H54 (cell line): ENCODE results near the gene GGACT.

Experiments used
- DNase-seq: peaks from one replicate; pipeline ENCODE4 v3.0.0; 2011; ENCODE audit warnings: low spot score, mixed read lengths; ENCODE audit not compliant: insufficient read length
- FAIRE-seq: peaks from 3 replicates; lab custom pipeline; 2011; peaks lifted over from hg19 to GRCh38; lab: Jason Lieb, UNC
- POLR2A ChIP-seq: IDR thresholded peaks from 2 replicates; pipeline ENCODE4 v1.6.1; 2011; ENCODE audit warnings: low read depth, mild to moderate bottlenecking, low read length

The GGACT gene

DNA sequence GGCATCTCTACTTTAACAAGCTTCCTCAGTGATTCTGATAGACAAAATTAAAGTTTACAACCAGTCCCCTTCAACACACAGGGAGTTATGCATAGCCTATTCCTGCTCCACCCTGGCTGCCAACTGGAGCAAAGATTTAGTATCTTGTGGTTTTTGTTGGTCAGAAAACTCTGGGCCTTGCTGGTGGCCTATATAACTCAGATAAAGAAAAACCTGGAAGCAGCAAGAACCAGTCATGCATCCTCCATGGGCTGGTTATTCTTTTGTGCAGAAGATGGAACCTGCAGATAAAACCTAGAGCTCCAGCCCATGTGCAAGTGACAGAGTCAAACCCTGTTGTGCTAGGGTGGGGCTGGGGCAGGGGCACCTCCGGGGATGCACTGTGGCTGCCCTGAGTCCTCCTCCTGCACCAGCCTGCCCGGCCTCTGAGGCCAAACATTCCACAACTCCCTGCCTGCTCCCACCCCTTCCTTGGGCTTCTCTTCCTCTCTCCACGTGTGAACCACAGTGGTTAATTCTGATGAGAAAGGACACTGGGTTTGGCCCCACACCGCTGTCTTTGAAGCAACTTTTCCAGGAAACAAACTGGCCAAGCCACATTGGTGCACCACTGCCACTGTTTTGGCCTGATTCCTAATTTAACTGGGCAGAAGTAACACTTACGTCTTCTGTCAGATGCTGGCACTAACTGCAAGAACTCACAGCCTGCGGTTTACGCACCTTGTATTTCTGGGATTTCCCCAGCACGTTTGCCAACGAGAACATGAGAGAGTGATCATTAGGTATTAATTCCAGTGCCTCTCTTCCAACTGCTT is 23.3 kb upstream of the GGACT start:
- TF ChIP-seq POLR2A, result no peak
- DNase-seq, result peak; percentile 59

DNA sequence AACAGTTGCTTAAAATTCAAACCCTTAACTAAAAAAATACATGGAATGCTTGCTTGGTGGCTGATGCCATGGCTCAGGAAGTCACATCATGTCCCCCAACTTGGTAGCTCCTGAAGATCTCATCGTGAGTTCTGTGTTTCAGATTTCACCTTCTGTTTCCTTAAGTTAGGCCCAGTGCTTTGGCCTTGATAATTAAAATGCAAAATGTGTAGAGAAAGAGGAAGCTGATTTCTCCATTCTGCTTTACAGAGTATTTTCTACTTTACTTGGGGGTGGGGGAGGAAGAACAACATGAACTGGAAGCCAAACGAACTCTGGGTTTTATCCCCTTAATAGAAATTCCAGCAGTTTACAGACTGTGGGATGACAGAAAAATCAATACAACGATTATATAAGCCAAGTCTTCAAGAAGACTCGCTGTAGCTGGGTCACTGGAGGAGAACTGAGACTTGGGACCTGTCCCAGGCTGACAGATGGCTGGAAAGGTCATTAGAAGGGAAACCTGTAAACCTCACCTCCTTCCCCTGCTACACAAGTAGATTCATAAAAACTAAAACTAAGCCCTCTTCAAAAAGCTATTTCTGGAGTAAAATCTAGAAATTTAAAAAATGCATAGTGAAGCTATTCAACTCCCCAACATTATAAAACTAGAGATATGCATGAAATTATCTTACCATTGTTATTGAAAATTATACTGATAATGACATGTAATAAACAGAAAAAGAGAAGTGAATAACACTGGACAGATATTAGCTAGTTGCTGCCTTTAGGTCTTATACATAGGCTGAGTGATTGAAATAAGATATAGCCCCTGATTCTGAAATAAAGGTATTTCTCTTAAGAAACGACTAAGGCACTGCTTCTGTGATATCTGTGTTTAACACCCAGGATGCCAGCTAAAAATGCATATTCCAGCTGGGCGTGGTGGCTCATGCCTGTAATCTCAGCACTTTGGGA is 22.1 kb upstream of the GGACT start:
- peak; percentile 78 for FAIRE-seq
- no peak for DNase-seq

More for the DNA sequence above, 23.3 kb upstream of the GGACT start:
- FAIRE-seq, result peak; percentile 83

DNA sequence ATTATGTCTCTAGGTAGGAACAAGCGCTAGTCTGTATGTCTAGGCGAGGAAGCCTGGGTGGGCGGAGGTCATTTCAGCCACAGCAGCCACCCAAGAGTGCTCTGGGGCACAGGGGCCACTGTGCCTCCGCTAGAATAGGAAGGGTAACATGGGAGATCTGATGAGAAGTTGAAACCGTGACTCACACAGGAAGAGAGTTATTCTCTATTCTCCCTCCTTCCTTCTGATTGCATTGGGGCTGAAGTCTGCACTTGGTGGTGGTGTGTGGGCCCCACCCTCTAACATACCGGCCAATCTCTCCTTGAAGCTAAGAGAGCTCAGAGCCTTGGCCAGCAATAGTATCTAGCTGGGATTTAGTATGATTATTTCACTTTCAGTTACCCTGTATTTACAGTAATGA is 20.3 kb upstream of the GGACT start:
- FAIRE-seq, result peak; percentile 97
- DNase-seq, result peak; percentile 52
- TF ChIP-seq POLR2A, result no peak

More for the DNA sequence above, 22.1 kb upstream of the GGACT start:
- TF ChIP-seq POLR2A, result no peak

DNA sequence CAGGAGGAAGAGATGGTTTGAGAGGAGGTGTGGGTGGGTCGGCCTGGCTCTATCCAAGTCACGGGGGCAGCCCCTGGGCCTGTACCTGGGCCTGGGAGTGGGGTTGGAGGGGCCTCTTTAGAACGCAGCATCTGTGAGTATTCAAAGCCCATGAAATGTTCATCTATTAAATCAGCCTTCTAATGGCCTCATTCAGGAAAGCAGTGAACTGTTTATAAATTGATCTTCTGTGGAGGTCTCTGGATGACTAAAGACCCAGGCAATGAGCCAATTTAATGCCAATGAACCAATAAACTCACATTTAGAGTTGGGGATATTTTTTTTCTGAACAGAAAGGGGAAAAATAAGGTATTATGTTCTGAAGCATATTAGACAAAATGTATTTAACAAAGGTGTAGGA is 19.9 kb upstream of the GGACT start:
- no peak for TF ChIP-seq POLR2A
- DNase-seq (no peak), FAIRE-seq (no peak)

DNA sequence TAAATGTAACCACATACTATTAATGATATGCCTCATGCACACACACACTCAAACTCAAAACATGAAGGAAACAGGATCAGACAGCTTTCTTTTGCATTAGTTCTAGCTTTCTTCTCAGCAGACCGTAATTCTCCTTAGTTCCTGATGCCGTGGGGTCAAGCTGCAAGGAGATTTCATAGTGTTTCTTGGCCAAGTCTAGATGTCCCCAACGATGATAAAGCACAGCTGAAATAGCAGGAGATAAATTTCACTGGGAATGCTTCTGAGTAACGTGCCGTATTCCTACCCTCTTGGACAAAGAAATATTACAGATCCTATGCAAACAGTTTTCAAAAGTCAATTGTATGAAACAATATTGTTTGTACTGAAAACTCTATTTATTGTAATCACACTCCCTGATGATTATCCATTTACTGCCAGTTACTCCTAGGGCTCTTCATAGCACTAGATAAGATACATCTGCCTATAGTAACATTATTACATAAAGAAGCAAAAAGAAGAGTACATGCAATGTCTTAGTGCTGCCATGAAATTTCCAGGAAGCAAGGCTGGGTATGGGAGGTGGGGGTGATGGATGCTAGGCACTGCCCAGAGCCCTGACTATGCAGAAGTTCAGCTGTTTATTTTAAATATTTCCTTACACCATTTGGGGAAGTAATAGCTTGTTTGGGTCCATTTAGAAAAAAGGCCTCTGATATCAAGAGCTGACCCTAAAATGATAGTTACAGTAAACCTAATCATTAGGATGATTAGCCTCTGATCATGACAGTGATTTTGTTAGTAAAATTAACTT is 16.5 kb upstream of the GGACT start:
- TF ChIP-seq POLR2A, result no peak
- DNase-seq (no peak), FAIRE-seq (peak; percentile 41)

DNA sequence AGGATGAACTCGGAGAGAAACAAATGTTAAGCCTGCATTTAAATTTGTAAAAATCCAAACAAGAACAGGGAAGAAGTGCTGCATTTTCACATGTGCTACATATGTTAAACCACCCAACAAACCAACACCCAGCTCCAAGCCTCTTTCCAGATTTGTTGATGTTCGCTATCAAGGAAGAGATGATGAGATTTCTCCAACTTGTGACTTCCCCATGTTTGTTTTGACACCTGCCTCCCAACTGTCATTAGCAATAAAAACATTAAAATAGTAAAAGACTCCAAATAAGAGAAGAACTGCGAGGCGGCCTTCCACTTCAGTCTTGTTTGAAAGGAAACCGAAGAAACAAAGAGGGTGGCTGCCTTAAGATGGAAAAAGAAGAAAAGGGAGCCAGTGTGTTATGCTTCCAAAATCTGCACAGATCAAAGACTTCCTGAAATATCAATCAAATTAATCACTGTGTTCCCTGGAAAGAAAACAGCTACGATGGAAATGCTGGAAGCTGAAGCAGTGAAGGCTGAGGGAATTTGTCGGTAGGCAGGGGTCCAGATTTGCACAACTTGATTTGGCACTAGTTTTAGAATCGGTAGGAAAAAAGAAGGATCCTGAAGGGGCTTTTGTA is 14.0 kb upstream of the GGACT start:
- no peak for DNase-seq
- FAIRE-seq, result peak; percentile 27
- TF ChIP-seq POLR2A, result no peak

DNA sequence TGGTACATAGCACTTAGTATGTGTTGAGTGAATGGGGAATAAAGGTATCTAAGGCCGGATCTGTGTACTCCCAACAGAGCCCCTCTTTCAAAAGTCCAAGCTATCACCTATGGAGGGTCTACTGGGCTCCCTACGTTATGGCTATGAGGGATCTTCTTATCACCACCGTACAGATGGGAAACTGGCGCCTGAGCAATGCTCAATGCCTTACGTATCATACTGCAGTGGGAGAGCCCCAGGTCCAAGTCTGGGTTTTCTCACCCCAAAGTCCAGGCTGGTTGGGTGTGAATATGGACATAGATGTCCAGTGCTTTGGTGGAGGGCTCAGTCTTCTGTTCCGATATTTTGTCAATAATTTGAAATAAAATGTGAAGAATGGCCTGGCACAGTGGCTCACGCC is 13.1 kb upstream of the GGACT start:
- FAIRE-seq (no peak), DNase-seq (no peak)
- no peak for TF ChIP-seq POLR2A

DNA sequence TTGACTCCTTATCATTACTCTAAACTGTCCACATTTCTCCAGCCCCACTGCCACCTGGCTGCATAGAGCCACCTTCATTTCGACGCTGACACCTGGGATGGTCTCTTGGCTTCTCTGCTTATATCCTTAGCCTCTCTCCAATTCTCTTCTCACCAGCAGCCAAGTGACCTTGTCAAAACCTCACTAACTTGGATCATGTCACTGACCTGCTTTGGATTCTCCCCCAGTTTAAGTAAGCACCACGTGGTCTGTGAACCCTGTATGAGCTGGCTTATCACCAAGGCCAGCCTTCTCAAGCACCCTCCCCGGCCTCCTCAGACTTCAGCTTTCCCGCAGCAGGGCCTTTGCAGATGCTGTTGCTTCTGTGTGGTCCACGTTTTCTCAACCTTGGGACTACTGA is 12.3 kb upstream of the GGACT start:
- FAIRE-seq (no peak), DNase-seq (no peak)
- TF ChIP-seq POLR2A, result no peak

DNA sequence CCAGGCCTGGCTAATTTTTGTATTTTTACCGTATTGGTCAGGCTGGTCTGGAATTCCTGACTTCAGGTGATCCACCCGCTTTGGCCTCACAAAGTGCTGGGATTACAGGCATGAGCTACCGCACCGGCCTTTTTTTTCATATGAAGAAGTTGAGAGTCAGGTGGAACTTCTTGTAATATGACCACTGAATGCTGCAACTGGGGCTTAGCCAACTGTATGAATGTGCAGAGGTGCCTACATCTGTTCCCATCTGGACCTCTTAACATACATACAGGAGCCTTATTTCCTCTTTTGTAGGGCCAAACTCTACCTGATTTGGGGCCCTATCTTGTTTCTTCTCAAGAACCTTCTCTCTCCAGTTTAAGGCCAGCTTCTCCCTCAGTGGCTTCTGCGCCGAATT is 11.9 kb upstream of the GGACT start:
- no peak for TF ChIP-seq POLR2A
- no peak for FAIRE-seq
- no peak for DNase-seq

DNA sequence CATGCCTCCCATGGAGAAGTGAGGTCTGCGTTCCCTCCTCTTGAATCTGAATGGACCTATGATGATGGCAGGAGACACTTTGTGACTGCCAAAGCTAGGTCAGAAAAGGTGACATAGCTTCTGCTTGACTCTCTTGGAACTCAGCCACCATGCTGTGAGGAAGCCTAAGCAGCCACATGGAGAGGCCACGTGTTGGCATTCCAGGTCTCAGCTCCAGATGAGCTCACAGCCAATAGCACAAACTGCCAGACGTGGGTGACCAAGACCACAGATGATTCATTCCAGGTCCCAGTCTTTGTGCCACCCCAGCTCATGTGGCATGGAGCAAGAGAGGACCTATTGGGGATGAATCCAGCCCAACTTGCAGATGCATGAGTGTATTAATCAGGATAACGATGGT is 8.7 kb upstream of the GGACT start:
- DNase-seq (no peak), FAIRE-seq (peak; percentile 81)
- no peak for TF ChIP-seq POLR2A

DNA sequence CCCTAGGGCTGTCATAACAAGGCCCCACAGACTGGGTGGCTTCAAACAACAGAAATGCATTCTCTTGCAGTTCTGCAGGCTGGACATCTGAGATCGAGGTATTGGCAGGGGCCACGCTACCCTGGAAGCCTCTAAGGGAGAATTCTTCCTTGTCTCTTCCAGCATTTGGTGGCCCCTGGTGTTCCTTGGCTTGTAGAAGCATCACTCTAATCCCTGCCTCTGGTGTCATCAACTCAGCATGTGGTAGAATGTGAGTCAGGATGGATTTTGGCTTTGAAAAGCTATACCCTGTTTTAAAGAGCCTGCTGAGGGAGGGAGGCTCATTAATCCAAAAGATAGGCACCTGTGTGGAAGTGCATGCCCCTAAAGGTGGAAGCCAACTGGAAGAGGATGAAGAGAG is 7.9 kb upstream of the GGACT start:
- no peak for FAIRE-seq
- TF ChIP-seq POLR2A, result no peak

DNA sequence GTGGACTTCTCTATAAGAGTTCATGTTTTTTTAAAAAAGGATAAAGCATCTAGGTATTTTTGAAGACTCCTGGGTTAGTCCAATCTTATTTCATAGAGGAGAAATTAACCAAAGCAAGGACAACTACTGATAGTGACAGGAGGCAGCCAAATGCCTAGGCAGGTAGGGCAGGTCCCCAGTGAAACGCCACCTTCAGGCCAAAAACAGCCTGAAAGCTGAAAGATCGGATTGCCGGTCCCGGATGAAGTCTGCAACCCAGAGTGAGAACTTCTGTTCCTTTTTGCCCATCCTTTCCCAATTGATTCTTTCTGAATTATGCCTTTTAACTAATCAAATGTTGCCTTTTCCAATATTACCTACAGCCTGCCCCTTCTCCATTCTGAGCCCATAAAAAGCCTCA is 6.1 kb upstream of the GGACT start:
- DNase-seq, result no peak
- no peak for FAIRE-seq
- no peak for TF ChIP-seq POLR2A

More for the DNA sequence above, 7.9 kb upstream of the GGACT start:
- DNase-seq, result no peak

DNA sequence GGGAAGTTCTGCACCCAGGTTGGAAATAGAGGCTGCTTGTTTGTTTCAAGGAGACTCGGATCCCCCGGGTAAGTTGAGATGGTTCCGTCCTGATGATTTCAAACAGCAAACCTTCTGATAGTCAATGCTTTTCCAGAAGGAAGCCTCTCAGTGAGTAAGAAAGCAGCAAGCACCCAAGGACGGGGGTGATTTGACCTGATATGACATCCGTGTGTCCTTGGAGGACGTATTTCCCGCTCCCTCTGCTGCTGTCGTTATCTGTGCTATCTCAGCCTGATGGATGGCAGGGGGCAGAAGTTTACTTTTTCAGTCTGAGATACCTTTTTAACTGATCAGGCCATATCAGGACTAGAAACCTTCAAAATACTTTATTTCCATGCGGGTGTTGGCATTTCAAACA is 5.7 kb upstream of the GGACT start:
- FAIRE-seq, result no peak
- no peak for DNase-seq
- no peak for TF ChIP-seq POLR2A
